CD4-positive, alpha-beta T cell treated with Interleukin-17A for 4 hours (primary cell): Measurements from ENCODE around the gene ACTL10.

Experiments used
- DNase-seq: peaks from one replicate; pipeline ENCODE4 v3.0.0-alpha.2; 2020; ENCODE audit warnings: mixed read lengths

Gene ACTL10

DNA sequence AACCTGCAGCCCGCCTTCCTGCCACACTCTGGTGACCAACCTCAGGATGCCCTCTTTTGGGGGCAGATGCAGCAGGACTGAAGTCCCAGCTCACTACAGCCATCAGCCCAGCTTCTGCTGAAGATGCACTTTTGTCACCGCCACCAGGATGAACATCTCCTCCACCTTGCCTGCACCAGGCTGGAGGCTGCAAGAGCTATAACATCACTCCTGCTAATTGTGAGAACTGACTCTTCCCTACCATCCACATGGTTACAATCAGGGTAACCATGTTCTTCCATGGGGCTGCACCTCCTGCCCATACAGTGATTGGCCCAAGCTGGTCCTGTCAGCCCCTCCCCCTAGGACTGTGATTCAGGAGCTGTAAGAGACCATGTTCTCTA, 2.0 kb upstream of the ACTL10 start:
- peak; percentile 32 for DNase-seq

DNA sequence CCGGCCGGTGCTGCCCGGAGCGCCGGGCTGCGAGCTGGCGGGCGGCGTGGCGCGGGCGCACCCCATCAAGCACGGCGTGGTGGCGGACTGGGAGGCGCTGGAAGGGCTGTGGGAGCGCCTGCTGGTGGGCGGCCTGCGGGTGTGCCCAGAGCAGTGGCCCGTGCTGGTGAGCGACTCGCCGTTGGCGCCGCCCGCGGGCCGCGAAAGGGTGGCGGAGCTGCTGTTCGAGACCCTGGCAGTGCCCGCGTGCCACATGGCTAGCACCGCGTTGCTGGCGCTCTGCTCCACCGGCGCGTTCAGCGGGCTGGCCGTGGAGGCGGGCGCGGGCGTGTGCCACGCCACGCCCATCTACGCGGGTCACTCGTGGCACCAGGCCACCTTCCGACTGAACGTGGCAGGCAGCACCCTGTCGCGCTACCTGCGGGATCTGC, 517 bp downstream of the ACTL10 start:
- peak; percentile 53 for DNase-seq

DNA sequence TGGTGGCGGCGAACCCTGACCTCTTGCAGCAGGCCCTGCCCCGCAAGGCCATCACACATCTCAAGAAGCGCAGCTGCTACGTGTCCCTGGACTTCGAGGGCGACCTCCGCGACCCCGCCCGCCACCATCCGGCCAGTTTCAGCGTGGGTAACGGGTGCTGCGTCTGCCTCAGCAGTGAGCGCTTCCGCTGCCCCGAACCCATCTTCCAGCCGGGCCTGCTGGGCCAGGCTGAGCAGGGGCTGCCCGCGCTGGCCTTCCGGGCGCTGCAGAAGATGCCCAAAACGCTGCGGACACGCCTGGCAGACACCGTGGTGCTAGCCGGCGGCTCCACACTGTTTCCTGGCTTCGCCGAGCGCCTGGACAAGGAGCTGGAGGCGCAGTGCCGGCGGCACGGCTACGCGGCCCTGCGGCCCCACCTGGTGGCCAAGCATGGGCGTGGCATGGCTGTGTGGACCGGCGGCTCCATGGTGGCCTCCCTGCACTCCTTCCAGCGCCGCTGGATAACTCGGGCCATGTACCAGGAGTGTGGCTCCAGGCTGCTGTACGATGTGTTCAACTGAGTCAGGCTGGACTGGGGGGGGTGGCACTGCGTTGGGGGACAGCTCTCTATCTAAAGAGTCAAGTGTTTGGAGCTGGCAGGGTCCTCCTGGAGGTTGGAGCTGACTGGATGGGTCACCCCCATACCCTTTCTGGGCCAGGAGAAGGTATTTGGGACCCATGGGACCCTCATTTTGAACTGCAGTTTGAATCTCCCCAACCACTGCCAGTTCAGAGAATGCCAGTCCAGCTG, 1.1 kb downstream of the ACTL10 start:
- DNase-seq: peak; percentile 83

DNA sequence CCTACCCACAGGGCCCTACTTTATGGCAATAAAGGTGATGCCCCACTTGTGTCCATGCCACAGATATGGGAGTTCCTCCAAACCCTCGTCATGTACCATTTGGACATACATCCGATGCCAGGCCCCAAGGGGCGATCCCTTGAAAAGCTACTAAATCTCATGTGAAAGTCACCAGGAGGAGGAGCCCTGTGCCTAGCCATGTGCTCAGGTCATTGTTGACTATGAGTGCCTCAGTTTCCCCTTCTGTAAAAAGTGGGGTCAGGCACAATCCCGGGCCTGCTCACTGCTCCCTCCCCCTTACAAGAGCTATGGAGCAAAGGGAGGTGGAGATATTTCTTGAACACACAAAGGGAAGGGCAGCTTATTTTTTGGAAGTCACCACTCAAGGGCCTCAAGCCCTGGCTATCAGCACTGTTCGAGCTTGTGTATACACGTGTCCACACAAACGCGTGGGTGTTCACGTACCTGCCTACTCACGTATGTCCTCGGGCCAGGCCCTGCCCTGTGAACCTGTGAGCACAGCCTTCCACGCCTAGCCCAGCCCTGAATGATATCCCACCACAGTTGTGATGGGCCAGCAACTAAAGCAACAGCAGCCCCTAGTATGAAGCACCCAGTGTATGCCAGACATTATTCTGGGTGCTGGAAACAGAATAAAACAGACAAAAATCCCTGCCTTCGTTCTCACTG, 1.9 kb downstream of the ACTL10 start:
- no peak for DNase-seq

DNA sequence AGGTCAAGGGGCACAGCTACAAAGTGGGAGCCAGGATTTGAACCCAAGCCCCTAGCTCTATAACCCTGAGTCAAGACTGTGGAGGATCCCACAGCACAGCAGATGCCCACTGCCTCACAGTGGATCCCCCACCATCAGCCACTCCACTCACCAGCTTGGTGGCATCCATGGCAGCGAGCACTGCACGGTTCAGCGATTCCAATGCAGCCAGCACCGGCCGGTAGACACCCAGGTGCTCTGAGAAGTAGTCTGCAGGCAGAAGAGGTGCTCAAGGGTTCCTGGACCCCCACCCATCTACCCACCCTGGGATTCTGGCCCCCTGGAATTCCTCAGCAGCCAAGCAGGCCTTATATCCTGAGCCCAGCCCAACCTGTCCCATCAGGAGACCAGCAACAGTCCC, 2.5 kb downstream of the ACTL10 start:
- no peak for DNase-seq

DNA sequence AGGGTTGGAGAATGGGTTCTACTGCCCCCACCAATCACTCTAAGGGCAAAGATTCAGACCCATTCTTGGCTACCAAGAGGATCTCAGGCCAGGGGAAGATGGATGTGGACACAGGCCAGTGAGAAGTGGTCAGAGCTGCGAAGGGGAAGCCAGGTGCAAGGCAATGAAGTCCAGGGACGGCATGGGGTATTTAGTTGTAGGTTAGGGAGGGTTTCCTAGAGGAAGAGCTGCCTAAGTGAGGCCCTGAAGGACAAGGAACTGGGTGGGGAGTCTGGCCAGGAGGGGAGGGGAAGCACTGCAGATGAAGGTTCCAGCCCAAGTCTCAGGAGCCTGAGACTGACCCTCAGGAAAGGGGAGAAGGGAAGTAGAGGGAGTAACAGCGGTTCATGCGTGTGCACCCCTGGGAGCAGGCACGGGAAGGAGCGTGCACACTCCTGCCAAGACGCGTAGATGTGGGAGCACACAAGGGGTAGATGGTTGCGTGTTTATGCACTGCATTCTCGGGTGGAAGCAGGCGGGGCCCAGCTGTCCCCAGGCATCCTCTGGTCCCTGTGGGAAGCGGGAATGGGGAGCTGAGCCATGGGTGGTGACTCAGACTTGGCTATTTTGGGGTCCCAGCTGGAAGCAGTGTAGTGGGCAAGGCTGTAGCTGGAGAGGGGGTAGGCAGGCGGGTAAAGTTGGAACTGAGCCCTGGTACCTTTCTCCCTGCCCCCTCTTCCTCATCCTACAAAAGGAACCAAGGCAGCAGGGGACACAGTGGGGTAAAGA, 3.3 kb downstream of the ACTL10 start:
- no peak for DNase-seq

DNA sequence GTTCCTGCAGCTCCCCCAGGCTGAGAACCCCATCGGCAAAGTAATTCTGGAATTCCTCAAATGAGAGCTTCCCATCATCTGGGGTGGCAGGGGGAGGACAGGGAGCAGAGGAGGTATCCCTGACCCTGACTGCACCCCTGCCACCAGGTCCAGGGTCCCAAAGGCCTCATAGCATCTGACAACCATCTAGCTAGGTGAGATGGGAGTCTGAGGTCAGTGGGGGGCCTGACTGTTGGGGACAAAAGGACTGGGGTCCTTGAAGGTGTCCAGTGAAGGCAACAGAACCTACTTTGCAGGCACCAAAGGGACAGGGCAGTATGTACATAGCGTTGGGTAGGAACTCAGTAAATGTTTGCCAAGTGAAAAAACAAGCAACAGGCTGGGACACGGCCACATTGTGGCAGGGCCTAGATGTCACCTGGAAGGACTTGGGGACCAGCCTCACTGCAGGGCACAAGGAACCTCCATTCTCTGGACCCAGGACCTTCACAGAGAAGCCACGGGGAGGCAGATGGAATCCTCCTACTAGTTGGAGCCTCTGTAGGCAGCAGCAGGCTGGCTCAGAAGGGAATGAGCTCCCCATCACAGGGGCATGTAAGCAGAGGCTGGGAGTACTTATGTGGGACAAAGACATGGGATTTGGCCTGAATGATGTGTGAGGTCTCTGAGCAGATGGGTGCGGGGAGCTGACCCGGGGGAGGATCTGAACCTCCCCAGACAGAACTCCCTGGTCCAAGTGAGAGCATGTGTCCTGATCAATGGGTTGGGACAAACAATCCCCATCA, 4.2 kb downstream of the ACTL10 start:
- DNase-seq: no peak

DNA sequence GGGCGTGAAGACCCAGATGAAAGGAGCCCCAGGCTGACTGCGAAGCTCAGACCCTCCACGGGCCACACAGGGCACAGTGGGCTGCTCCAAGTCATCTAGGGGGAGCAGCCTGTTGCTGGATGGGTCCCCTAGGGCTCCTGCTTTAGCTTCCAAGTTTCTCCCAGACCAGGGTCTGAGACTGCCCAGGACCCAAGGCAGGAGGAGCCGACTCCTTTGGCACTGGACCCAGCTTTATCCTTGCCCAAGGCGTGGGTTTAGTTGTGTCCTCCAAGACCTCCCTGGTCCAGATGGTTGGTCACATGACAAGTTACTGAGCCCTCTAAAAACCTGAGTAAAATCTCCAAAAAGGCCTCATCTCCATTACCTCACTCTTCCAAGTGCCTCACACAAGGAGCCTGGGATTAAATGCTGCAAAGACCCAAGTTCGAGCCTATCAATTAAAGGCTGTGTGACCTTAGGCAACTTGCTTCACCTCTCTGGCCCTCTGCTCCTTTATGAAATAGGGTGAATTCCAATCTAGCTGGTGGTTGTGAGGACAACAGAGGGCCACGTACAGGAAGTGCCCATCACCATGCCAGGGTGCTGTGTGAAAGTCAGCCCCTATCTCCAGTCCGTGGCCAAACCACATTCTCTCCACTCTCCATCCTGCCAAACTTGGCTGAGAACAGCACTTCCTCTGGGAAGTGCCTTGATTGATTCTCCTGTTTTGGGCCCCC, 5.0 kb downstream of the ACTL10 start:
- no peak for DNase-seq

DNA sequence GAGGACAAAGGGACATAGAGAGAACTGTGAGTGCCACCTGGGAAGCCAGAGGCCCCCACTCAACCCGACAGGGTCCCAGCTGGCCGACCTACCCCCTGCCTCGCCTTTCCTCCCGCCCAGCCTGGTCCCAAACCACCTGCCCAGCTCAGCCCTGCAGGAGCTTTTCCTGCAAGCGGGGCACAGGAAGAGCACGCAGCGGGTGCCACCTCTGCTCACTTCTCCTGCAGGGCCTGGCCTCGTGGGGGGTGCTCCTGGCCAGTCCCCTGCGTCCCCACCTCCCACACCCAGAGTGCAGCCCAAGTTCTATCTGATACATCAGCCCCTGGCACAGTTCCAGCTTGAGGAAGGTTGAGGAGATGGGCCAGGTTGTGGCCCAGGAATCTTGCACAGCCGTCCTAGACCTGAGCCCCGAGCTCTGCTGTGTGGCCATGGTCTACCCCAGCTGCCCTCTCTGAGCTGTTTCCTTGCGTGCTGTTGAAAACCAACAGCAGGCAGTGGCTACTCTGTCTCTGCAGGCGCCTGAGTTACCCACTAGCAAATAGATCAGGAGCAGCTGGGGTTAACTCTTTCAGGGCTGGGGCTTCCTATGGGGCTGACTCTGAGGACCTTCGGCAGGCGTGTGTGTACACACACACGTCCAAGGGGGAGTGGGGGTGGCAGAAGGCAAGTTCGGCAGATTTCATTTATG, 5.8 kb downstream of the ACTL10 start:
- no peak for DNase-seq

DNA sequence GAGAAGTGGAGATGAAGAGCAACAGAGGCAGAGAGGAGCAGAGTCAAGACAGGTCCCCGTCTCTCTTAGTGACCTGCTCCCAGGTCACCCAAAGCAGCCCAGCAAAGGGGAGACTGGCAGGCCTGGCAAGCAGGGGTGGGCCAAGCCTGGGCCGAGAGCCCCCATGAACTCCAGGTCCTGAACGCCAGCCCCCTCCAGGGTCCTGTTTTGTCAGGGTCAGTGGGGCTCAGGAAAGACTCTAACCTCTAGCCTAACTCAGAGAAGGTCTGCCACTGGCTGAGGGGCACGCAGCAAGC, 6.3 kb downstream of the ACTL10 start:
- DNase-seq: no peak

DNA sequence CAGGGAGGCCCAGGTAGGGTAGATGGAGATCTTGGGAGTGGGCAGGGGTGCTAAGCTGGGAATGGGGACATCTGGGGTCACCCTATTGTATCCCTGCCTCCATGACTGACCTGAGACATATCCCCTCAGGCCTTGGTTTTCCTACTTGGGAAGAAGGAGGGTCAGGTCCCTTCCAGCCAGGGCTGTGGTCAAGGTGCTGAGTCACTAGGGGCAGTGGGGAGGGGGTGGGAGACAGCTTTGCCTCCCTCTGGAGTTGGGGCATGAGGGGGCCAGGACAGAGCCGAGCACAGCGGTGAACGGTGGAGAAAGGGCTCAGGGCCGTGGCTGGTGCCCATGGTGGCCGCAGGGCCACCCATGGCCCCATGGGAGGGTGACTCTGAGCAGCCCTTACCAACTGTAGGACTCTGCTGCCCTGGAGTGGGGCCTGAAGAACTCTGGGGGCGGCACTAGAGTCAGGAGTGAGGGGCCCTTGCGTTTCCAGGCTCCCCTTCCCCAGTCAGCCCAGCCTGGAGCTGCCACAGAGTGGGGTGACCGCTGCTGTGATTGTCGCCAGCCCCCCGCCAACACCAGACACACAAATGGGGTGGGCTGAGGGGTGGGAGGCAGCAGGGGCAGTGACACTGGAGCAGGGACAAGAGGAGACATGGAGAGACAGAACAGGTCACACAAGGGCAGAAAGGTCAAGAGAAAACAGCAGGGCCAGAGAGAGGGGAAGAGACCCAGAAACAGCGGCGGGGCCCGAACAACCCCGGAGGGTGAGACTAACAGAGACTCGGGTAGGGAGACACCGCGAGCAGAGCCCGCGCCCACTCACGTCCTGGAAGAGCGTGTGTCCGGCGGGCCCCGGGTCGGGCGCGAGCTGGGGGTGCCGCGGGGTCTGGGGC, 6.9 kb downstream of the ACTL10 start:
- DNase-seq: no peak

DNA sequence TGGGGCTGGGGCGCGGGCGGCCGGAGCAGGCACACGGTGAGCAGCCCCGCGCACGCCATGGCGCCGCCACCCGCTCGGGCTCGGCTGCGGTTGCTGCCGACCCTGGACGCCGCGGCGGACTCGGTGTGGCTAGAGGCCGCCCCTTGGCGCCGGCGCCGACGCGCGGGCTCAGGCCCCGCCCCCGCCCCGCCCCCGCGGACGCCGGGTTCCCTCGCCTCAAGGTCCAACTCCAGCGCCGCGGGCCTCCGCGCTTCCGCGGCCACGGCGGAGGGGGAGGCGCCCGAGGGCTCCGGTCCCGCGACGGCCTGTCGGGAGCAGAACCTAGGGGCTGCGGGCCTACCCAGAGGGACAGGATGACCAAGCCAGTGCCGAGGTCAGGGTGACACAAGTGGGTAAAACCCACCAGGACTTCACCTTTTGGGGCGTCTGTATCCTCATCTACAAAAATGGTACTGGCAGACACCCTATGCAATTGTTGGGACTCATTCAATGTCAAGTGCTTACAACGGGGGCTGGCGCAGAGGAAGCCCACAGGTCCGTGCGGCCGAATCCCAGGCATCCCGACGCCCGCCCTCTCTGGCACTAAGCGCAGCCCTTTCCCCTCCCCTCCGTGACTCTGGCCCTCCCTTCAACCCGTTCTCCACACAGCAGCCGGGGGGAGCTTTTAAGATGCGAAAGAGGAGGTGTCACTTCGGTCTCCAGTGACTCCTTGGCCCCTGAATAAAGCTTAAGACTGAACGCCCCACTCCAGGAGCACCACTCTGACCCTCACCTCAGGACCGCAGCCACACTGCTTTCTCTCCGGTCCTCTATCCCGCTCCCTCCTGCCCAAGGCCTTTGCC, 7.8 kb downstream of the ACTL10 start, which contains the start of gene NECAB3:
TSS of gene NECAB3 (minus strand) at position 135 of the 842 bp plus-strand sequence. CDS start at position 59, 76 bp downstream.
- peak; percentile 75 for DNase-seq

DNA sequence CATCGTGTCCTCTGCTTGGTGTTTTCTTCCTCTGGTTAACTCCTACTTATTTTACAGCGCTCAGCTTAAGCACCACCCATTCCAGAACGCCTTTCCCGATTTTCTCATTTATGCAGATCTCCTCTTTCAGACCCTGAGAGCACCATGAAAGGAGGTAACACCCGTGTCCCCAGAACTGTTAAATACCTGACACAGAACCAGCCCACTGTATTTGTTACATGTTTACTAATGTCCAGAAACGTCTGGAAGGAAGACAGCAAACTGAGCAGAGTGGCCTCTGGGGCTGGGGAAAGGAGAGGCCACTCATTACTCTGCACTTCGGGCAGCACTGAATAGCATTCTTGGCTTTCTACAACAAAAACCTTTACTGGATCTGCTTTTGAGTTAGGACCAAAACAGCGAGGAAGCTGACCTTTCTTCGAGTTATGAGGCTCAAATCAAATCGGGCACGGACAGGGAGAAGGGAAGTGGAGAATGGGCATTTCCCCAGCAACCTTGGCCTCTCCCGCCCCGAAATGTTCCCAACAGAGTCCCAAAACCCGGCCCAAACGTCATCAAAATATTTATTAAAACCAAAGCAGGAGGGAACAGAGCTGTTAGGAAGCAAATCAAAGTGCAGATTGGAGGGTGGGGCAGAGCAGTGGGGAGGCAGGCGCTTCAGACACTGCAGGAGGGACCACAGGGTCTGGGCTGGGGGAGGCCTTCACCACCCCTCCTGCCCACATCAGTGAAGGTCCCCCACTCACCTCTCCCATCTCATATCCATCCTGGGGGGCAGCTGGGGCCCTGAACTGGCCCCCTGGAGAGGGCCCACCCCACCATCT, 8.6 kb downstream of the ACTL10 start:
- DNase-seq: no peak

DNA sequence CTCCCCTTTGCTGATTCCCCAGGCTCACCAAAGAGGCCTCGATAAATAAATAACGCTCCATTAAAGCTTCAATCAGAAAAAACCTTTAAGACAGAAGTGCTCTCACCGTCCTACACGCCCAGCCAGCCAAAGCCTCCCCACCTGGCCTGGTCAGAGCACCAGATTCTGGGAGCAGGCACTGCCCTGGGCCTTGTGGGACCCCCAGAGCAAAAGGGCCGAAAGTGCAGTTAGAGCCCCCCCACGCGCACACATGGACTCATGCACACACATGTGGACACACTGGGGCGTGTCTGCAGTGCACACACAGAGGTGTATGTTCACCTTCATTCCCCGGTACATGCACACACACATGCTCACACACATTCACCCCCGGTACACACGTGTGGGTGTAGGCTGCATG, 9.4 kb downstream of the ACTL10 start:
- DNase-seq: no peak

DNA sequence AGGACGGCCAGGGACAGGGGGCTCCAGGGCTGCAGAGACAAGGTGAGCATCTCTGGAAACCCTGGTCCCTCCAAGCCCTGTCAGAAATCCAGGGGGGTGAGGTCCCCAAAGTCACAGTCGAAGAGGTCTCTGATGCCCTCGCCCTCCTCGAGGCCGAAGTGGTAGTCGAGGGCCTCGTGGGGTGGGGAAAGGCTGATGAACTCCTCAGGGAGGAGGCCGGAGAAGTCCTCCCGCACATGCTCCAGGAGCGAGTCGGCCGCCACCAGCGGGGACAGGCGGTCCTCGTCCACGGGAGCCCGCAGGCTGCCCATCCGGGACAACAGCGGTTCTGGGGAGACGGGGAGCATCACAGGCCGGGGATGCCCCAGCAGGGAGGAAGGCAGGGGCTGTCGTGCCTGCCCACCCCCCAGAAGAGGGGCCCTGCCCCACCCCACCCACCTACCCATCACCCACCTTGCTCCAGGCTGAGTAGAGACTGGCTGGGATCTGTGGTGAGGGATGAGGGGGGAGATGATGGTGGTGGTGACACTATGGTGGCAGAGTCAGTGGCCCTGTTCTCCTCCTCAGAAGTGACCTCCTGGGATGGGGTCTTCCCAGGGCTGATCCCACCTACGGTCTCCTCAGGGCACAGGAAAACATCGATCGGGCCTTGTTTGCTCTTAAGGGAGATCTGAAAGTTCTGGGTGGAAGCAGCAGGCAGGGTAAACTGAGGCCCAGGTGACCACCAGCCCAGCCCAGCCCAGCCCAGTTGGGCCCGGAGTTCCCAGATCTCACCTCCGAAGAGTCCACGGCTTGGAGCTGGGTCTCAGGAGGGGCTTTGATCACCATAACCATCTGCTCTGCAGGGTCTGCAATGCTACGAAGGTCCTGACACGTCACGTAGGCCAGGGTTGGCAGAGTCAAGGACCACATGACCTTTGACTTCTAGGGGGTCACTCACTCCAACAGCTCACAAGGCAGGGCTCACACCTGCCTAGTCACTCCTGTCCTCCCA, 10.2 kb downstream of the ACTL10 start:
- DNase-seq: no peak

DNA sequence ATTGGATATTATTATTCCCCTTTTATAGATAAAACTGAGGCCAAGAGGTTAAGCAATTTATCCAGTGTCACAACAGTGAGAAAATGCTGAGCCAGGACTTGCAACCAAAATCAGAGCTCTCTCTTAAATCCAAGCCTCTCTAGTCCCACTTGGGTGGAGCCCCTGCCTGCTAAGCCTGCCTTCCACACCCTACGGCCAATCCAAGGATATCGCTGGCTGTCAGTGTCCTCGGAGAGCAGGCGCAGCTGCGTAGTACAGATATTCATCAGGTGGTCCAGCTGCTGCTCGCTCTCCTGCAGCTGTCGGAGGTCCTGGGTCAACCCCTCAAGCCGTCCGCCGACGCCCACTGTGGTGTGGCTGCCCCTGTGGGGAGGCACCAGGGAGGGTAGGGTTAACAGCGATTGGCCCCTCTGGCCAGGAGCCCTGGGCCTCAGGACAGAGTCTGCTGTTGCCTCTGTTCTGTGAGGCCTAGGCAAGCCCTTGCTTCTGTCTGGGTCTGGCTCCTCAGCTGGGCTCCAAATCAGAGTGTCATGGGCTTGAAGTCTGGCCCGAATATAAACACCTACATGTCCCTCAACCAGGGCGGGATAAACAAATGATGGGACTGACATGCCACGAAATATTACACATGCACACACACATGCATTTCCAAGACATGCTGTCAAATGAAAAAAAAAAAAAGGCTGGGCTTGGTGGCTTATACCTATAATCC, 11.4 kb downstream of the ACTL10 start:
- DNase-seq: no peak
